HT1080 (cell line): ENCODE results near the gene OSTN. TPM values are rescaled to one million over a fixed set of nuclear protein-coding genes. Genes with fewer than 3 reads are reported as not detected.

Experiments used
- DNase-seq: peaks from one replicate; pipeline ENCODE4 v3.0.0-alpha.2; 2015; ENCODE audit warnings: low read depth
- total RNA-seq: library from RNA; depleted of rRNA; stranded (reverse); fragments of >200 nt; shearing (Covaris generic); gene quantifications from 2 replicates; pipeline ENCODE4 v1.2.3, GENCODE V29; 2014; rRNA removed

Gene OSTN
- total RNA-seq, 1 experiment from 2014 or later = not detected

DNA sequence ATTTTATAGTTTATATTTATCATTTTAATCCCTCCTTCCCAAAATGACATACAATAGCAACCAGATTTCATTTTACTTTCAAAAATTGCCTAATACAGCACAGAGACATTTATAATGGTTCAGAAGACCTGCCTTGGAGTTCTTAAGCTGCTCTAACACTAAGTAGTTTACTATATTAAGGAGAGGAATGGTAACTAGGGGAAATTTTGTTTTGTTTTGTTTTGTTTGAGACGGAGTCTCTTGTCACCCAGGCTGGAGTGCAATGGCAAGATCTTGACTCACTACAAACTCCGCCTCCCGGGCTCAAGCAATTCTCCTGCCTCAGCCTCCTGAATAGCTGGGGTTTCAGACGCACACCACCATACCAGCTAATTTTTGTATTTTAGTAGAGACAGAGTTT, 107.4 kb downstream of the OSTN start:
- DNase-seq = no peak

DNA sequence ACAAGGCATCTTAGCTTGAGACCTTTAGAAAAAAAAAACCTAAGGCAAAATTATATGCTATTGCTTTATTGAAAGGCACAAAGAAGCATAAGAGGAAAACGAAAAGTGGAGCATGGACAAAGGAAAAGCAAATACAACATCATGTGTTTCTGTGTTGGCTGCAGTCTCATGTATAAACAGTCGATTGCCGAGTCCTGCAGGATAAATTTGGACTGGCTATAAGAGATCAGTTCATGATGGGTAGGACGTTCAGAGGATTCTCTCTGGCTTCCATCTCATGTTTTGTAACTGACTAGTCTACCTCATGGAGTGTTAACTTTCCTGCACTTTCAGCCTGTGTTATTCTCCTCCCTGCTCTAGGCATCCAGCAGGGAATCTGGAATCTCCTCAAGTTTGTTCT, 108.3 kb downstream of the OSTN start:
- no peak for DNase-seq

DNA sequence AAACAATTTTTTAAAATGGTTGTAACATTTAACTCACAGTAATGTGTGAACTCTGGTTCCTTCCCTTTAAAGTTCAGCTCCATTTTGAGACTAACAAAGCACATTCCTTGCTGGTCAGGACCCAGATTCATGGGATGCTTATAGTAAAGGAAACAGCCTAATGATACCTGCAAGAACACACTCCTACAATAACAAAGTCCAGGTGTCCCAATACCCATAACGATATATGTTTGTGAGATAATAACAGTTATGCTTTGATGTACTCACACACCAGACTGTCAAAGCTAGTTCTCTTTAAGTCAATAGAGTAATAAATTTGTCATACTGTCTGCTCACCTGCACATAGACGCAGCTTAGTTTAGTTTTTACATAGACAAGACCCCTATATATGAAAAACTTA, 114.3 kb downstream of the OSTN start:
- no peak for DNase-seq

DNA sequence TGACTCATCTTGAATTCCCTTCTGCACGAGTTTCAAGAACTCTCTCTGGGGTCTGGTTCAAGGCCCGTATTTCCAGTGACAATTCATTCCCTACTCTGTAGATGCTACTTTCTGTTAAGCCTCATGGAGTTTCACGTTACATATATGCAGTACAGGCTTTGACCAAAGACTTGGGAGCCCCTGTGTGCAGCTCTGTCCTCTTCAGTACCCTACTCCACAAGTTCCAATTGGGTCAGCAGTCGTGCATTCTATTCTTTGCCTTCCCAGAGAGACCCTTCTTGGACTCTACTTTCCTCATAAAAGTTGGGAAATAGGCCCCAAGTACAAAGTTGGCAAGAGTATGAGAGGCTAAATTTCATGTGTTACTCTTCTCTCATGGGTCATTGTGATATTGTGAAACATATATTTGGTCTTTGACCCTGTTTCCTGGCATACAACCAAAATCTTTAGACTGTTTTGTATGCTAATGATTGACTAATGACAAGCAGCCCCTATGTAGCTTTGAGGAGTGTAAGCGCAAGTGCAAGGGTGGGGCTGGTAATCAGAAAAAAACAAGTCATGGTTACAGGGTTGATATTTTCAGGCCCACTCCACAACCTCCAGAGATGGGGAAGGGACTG, 115.2 kb downstream of the OSTN start:
- DNase-seq = peak; percentile 15

Other genes starting within 250 kb of the OSTN start
- 119 and 131 TPM in 2 replicates for gene CCDC50, start 130.2 kb downstream of the OSTN start, total RNA-seq
- 0.16 and 0.73 TPM in 2 replicates for gene UTS2B, start 131.3 kb downstream of the OSTN start, total RNA-seq